Mesenchymal stem cell (in vitro differentiated cells and primary cell): ENCODE measurements around the gene CEMIP.

Experiments
- DNase-seq: peaks from one replicate; pipeline ENCODE4 v3.0.0-alpha.2; 2013
- H2AFZ ChIP-seq: one replicate; pipeline ENCODE4 v1.6.1; 2013; ENCODE audit warnings: low read depth, mild to moderate bottlenecking, control low read depth, inconsistent platforms, low read length, moderate library complexity
- H2AK5ac ChIP-seq: 2 replicates; pipeline ENCODE4 v1.6.1; 2013; ENCODE audit warnings: low read length, moderate library complexity, mild to moderate bottlenecking, inconsistent platforms; ENCODE audit not compliant: severe bottlenecking
- H2BK120ac ChIP-seq: one replicate; pipeline ENCODE4 v1.6.1; 2013; ENCODE audit warnings: low read depth, mild to moderate bottlenecking, inconsistent platforms, low read length, moderate library complexity
- H2BK12ac ChIP-seq, 2 experiments: one replicate each; pipeline ENCODE4 v1.6.1; 2013; ENCODE audit warnings: inconsistent platforms in 2 of 2, low read length in 2 of 2, mild to moderate bottlenecking in 2 of 2, moderate library complexity in 2 of 2, control low read depth in 1 of 2
- H2BK15ac ChIP-seq: one replicate; pipeline ENCODE4 v1.6.1; 2013; ENCODE audit warnings: mild to moderate bottlenecking, low read depth, inconsistent platforms; ENCODE audit not compliant: poor library complexity, severe bottlenecking
- H2BK5ac ChIP-seq: 2 replicates; pipeline ENCODE4 v1.6.1; 2013; ENCODE audit warnings: low read depth, mild to moderate bottlenecking, low read length, control low read depth, inconsistent platforms; ENCODE audit not compliant: poor library complexity, severe bottlenecking
- H3K14ac ChIP-seq, 2 experiments: one replicate each; pipeline ENCODE4 v1.6.1; 2013; ENCODE audit warnings: inconsistent platforms in 2 of 2, low read length in 2 of 2, control low read depth in 1 of 2, mild to moderate bottlenecking in 1 of 2, moderate library complexity in 1 of 2
- H3K18ac ChIP-seq, 2 experiments: one replicate each; pipeline ENCODE4 v1.6.1; 2013; ENCODE audit warnings: inconsistent platforms in 2 of 2, low read length in 2 of 2, control low read depth in 1 of 2, low read depth in 1 of 2, mild to moderate bottlenecking in 1 of 2
- H3K23ac ChIP-seq, 2 experiments: one replicate each; pipeline ENCODE4 v1.6.1; 2013; ENCODE audit warnings: inconsistent platforms in 2 of 2, low read length in 2 of 2, mild to moderate bottlenecking in 2 of 2, moderate library complexity in 2 of 2, control low read depth in 1 of 2
- H3K27ac ChIP-seq: 2 replicates; pipeline ENCODE4 v1.5.1; 2013; ENCODE audit warnings: mild to moderate bottlenecking, moderate library complexity, low read length, control low read depth, inconsistent platforms; ENCODE audit not compliant: poor library complexity, severe bottlenecking
- H3K27me3 ChIP-seq, 2 experiments: 2 replicates each; pipeline versions ENCODE4 v1.6.1 to v1.7.0; 2013; ENCODE audit warnings: low read length in 2 of 2, mild to moderate bottlenecking in 2 of 2, moderate library complexity in 2 of 2, control low read depth in 1 of 2, inconsistent platforms in 1 of 2; ENCODE audit not compliant: control insufficient read depth in 1 of 2, insufficient read depth in 1 of 2
- H3K36me3 ChIP-seq, 2 experiments: 2 replicates each; pipeline versions ENCODE4 v1.6.1 to v1.7.0; 2013; ENCODE audit warnings: low read length in 2 of 2, control low read depth in 1 of 2, inconsistent platforms in 1 of 2, low read depth in 1 of 2, mild to moderate bottlenecking in 1 of 2; ENCODE audit not compliant: insufficient read depth in 2 of 2, control insufficient read depth in 1 of 2
- H3K4ac ChIP-seq, 2 experiments: one replicate each; pipeline ENCODE4 v1.6.1; 2013; ENCODE audit warnings: inconsistent platforms in 2 of 2, low read length in 2 of 2, mild to moderate bottlenecking in 2 of 2, moderate library complexity in 2 of 2, control low read depth in 1 of 2, low read depth in 1 of 2
- H3K4me1 ChIP-seq: 2 replicates; pipeline ENCODE4 v1.6.1; 2013; ENCODE audit warnings: low read depth, low read length, control low read depth; ENCODE audit not compliant: control insufficient read depth, insufficient read depth
- H3K4me2 ChIP-seq: 2 replicates; pipeline ENCODE4 v1.6.1; 2013; ENCODE audit warnings: low read length, mild to moderate bottlenecking, inconsistent platforms; ENCODE audit not compliant: poor library complexity, severe bottlenecking
- H3K4me3 ChIP-seq, 2 experiments: 2 replicates each; pipeline versions ENCODE4 v1.5.1 to v1.7.0; 2013; ENCODE audit warnings: low read length in 2 of 2, mild to moderate bottlenecking in 2 of 2, control low read depth in 1 of 2, low read depth in 1 of 2; ENCODE audit not compliant: insufficient read depth in 1 of 2
- H3K79me1 ChIP-seq: replicated peaks from 2 replicates; pipeline ENCODE4 v1.6.1; 2013; ENCODE audit warnings: mild to moderate bottlenecking, control low read depth, low read length, inconsistent platforms; ENCODE audit not compliant: poor library complexity, severe bottlenecking
- H3K9ac ChIP-seq: 2 replicates; pipeline ENCODE4 v1.7.0; 2013; ENCODE audit warnings: mild to moderate bottlenecking, low read length, moderate library complexity
- H3K9me3 ChIP-seq: 2 replicates; pipeline ENCODE4 v1.7.0; 2013; ENCODE audit warnings: mild to moderate bottlenecking, low read length; ENCODE audit not compliant: control insufficient read depth
- H4K8ac ChIP-seq: one replicate; pipeline ENCODE4 v1.6.1; 2013; ENCODE audit warnings: inconsistent platforms, mild to moderate bottlenecking, low read length, moderate library complexity
- H4K91ac ChIP-seq: one replicate; pipeline ENCODE4 v1.6.1; 2013; ENCODE audit warnings: mild to moderate bottlenecking, low read length, inconsistent platforms
- WGBS: methylation state at CpG from one replicate; pipeline ENCODE4 v1.1.7; 2013; ENCODE audit warnings: mixed read lengths; 5-methylcytosine and 5-hydroxymethylcytosine counted together

Gene CEMIP

DNA sequence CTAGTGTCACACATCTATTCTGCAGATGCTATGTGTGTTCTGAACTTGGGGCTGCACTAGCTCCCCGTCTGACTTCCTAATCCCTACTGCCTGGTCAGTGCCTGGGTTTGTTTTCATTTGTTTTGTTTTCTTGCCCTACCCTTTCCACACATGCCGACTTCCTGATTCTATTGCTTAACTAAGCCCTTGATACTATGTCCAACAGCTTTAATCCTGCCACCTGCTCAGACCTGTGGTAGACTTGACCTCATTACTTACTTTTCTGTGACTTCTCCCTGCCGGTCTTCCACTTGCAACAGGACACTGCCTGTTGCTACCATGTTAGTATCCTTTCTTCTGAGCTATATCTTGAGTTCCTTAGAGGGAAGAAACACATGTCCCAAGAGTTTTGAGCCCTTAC lies 39.3 kb upstream of the CEMIP start:
- peaks cover 6% of the 10 kb centered on the region for H3K4me1 ChIP-seq
- H2AK5ac ChIP-seq = no peak overlapping the region
- H3K27me3 ChIP-seq = no peaks in the 10 kb centered on the region
- no peak overlapping the region for H3K23ac ChIP-seq
- H3K9ac ChIP-seq = no peak overlapping the region
- H3K79me1 ChIP-seq = peaks cover 24% of the 10 kb centered on the region
- H2BK5ac ChIP-seq = no peak overlapping the region
- H3K36me3 ChIP-seq = peaks cover 0 to 12% of the 10 kb centered on the region in 2 experiments
- H2BK12ac ChIP-seq = no peak overlapping the region
- H3K9me3 ChIP-seq = no peaks in the 10 kb centered on the region
- no peak for DNase-seq
- H2AFZ ChIP-seq = no peak overlapping the region
- no peak overlapping the region for H2BK120ac ChIP-seq
- no peak overlapping the region for H2BK15ac ChIP-seq
- peak overlapping the region; percentile 23 for H4K8ac ChIP-seq
- no peak overlapping the region for H3K27ac ChIP-seq
- no peak overlapping the region for H3K4me2 ChIP-seq
- no peak overlapping the region for H3K4ac ChIP-seq
- no peak overlapping the region for H3K4me3 ChIP-seq
- no peak overlapping the region for H3K14ac ChIP-seq
- WGBS = 91% methylated on average over 3 of the region's 3 CpGs
- H4K91ac ChIP-seq = no peak overlapping the region
- H3K18ac ChIP-seq = no peak overlapping the region

DNA sequence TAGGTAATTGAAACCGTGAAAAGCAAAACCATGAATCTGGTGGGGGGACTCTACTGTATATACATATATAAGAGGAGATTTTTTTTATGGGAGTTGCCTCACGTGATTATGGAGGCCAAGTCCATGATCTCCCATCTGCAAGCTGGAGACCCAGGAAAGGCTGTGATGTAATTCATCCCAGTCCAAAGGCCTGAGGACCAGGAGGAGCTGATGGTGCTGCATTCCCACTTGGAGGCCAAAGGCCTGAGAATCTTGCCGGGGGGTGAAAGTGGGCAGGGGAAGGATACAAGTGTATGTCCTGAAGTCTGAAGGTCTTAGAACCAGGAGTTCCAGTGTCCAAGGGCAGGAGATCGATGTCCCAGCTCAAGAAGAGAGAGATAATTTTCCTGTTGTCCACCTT lies 37.1 kb upstream of the CEMIP start:
- Histone ChIP-seq H2BK5ac (no peak overlapping the region), H3K4me3 (no peak overlapping the region), H3K36me3 (peaks cover 0 to 12% of the 10 kb centered on the region in 2 experiments), H2BK12ac (no peak overlapping the region), H4K8ac (no peak overlapping the region), H4K91ac (no peak overlapping the region), H2BK120ac (no peak overlapping the region), H3K23ac (no peak overlapping the region), H3K4me1 (peaks cover 3% of the 10 kb centered on the region), H3K4ac (no peak overlapping the region), H3K9ac (no peak overlapping the region), H2BK15ac (no peak overlapping the region), H3K9me3 (no peaks in the 10 kb centered on the region), H3K4me2 (no peak overlapping the region), H3K18ac (no peak overlapping the region), H3K79me1 (peaks cover 24% of the 10 kb centered on the region), H3K14ac (no peak overlapping the region), H2AFZ (no peak overlapping the region), H3K27me3 (no peaks in the 10 kb centered on the region), H2AK5ac (no peak overlapping the region), H3K27ac (no peak overlapping the region)
- WGBS = 91% methylated on average over 4 of the region's 4 CpGs
- DNase-seq = no peak

DNA sequence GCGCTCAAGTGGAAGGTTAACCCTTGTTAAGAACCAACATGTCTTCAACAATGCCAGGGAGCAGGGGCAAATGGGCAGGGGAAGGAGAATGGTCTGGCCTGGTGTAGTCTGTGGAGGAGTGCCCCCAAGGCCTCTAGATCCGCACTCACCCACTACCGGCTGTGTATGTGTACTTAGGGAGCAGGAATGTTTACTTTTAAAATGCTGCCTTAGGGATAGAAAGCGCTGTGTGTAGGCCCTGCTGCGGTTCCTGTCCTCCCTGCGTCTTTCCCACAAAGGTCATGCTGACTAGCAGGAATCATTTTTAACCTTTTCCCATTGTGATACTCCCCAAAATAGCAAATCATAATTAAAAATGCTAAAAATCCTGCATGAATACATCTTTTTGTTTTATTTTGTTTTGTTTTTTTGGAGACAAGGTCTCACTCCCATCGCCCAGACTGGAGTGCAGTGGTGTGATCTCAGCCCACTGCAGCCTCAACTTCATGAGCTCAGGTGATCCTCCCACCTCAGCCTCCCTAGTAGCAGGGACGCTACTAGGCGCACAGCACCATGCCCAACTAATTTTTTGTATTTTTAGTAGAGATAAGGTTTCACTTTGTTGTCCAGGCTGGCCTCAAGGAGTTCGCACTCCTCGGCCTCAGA lies 35.9 kb upstream of the CEMIP start:
- Histone ChIP-seq H3K4me1 (peaks cover 5% of the 10 kb centered on the region), H3K4me3 (no peak overlapping the region), H2BK12ac (no peak overlapping the region), H3K27ac (no peak overlapping the region), H2BK15ac (no peak overlapping the region), H3K18ac (peak overlapping the region in 1 of 2 experiments; percentile 48), H3K9me3 (no peaks in the 10 kb centered on the region), H3K23ac (no peak overlapping the region), H2AK5ac (no peak overlapping the region), H3K9ac (no peak overlapping the region), H4K91ac (no peak overlapping the region), H3K79me1 (peaks cover 26% of the 10 kb centered on the region), H3K36me3 (peaks cover 3 to 7% of the 10 kb centered on the region in 2 experiments), H3K14ac (no peak overlapping the region), H2BK120ac (no peak overlapping the region), H2BK5ac (no peak overlapping the region), H2AFZ (no peak overlapping the region), H3K27me3 (no peaks in the 10 kb centered on the region), H3K4me2 (no peak overlapping the region), H3K4ac (no peak overlapping the region), H4K8ac (peak overlapping the region; percentile 33)
- 76% methylated on average over 11 of the region's 11 CpGs for whole genome bisulfite sequencing
- DNase-seq = peak; percentile 72

- H3K14ac ChIP-seq = no peak overlapping the region
- no peak overlapping the region for H3K4ac ChIP-seq
- WGBS = 71% methylated on average over 5 of the region's 6 CpGs
- H3K27ac ChIP-seq = no peak overlapping the region
- H2BK5ac ChIP-seq = no peak overlapping the region
- H3K4me3 ChIP-seq = peak overlapping the region in 1 of 2 experiments; percentile 32
- no peak overlapping the region for H2BK120ac ChIP-seq
- no peaks in the 10 kb centered on the region for H3K9me3 ChIP-seq
- H3K79me1 ChIP-seq = peaks cover 27% of the 10 kb centered on the region
- peak overlapping the region; percentile 45 to 49 for H2BK12ac ChIP-seq
- no peak overlapping the region for H2BK15ac ChIP-seq
- H3K27me3 ChIP-seq = no peaks in the 10 kb centered on the region
- H3K4me2 ChIP-seq = no peak overlapping the region
- no peak overlapping the region for H2AK5ac ChIP-seq
- H3K18ac ChIP-seq = no peak overlapping the region
- DNase-seq = no peak
- peaks cover 3 to 13% of the 10 kb centered on the region in 2 experiments for H3K36me3 ChIP-seq
- H4K8ac ChIP-seq = no peak overlapping the region
- H3K23ac ChIP-seq = no peak overlapping the region
- H2AFZ ChIP-seq = no peak overlapping the region
- peaks cover 5% of the 10 kb centered on the region for H3K4me1 ChIP-seq
- no peak overlapping the region for H4K91ac ChIP-seq
- H3K9ac ChIP-seq = peak overlapping the region; percentile 79
Measured at GRCh38 chr15:80744415-80744814, 34.8 kb upstream of the CEMIP start.
